GM18873 (cell line): Measurements from ENCODE around the gene GATA3.

Experiments used
- ATAC-seq: cut with Tn5 transposase; IDR thresholded peaks from one replicate; pipeline ENCODE4 v1.9.1; 2021; ENCODE audit warnings: mild to moderate bottlenecking, moderate library complexity, moderate number of reproducible peaks; ENCODE audit not compliant: unreplicated experiment, low FRiP score

GATA3 gene

GRCh38 chr10:8122611-8123369 is 68.3 kb downstream of the GATA3 start:
- no peak for ATAC-seq

GRCh38 chr10:8124436-8124835 is 69.9 kb downstream of the GATA3 start:
- no peak for ATAC-seq
